IMR-90 (cell line): ENCODE measurements around the gene DGKB. TPM values are rescaled to one million over a fixed set of nuclear protein-coding genes. Genes with fewer than 3 reads are reported as not detected.

ENCODE experiments used
- ATAC-seq: fragments of 200-7000 bp; cut with Tn5 transposase; 2 replicates; pipeline ENCODE4 v1.9.1; 2020; ENCODE audit warnings: low read depth, mild to moderate bottlenecking, moderate library complexity
- BruUV-seq: library from RNA; stranded (reverse); fragments of 400-500 nt; replicated peaks from 2 replicates; lab custom pipeline; 2021; lab: Mats Ljungman, UMichigan
- CTCF ChIA-PET: fragments of 300-600 bp; formaldehyde crosslinking; extraction: SDS; loops from one replicate; lab custom pipeline; 2021; ENCODE audit warnings: antibody characterized with exemption; lab: Yijun Ruan, JAX
- POLR2A ChIA-PET: fragments of 300-600 bp; sonication (Branson Sonifier 250); formaldehyde crosslinking; loops from one replicate; lab custom pipeline; 2022; ENCODE audit warnings: antibody characterized with exemption; ENCODE audit not compliant: unreplicated experiment; lab: Charles Lee
- DNase-seq: peaks from one replicate; pipeline ENCODE4 v3.0.0; 2013
- H2AFZ ChIP-seq: replicated peaks from 2 replicates; pipeline ENCODE3; 2013; ENCODE audit warnings: low read length, mild to moderate bottlenecking; ENCODE audit not compliant: poor library complexity
- H2AK5ac ChIP-seq: 2 replicates; pipeline ENCODE4 v1.6.1; 2013; ENCODE audit warnings: low read depth, low read length, inconsistent platforms
- H2AK9ac ChIP-seq: replicated peaks from 2 replicates; pipeline ENCODE3; 2013; ENCODE audit warnings: mild to moderate bottlenecking, low read depth, low read length, moderate library complexity; ENCODE audit not compliant: poor library complexity
- H2BK120ac ChIP-seq: 2 replicates; pipeline ENCODE4 v1.6.1; 2013; ENCODE audit warnings: low read depth, low read length, inconsistent platforms
- H2BK15ac ChIP-seq: 3 replicates; pipeline ENCODE4 v1.6.1; 2013; ENCODE audit warnings: low read depth, low read length, inconsistent platforms
- H2BK20ac ChIP-seq: 2 replicates; pipeline ENCODE4 v1.6.1; 2013; ENCODE audit warnings: low read depth, mild to moderate bottlenecking, inconsistent platforms, low read length, moderate library complexity
- H2BK5ac ChIP-seq: 2 replicates; pipeline ENCODE4 v1.6.1; 2013; ENCODE audit warnings: mild to moderate bottlenecking, low read depth, low read length, inconsistent platforms; ENCODE audit not compliant: poor library complexity, severe bottlenecking
- H3K14ac ChIP-seq: replicated peaks from 2 replicates; pipeline ENCODE4 v1.6.1; 2013; ENCODE audit warnings: low read depth, low read length, inconsistent platforms
- H3K18ac ChIP-seq: 2 replicates; pipeline ENCODE4 v1.6.1; 2013; ENCODE audit warnings: low read depth, low read length, control low read depth
- H3K23ac ChIP-seq: 2 replicates; pipeline ENCODE4 v1.6.1; 2013; ENCODE audit warnings: low read depth, low read length, inconsistent platforms
- H3K27ac ChIP-seq: 2 replicates; pipeline ENCODE4 v1.5.1; 2013; ENCODE audit warnings: mild to moderate bottlenecking, control low read depth, low read length; ENCODE audit not compliant: insufficient read depth
- H3K27me3 ChIP-seq: 2 replicates; pipeline ENCODE4 v1.6.1; 2013; ENCODE audit warnings: low read length; ENCODE audit not compliant: control insufficient read depth, insufficient read depth
- H3K36me3 ChIP-seq: 2 replicates; pipeline ENCODE4 v1.6.1; 2013; ENCODE audit warnings: low read length, mixed read lengths; ENCODE audit not compliant: control insufficient read depth, insufficient read depth
- H3K4ac ChIP-seq: 2 replicates; pipeline ENCODE4 v1.6.1; 2013; ENCODE audit warnings: low read depth, low read length, inconsistent platforms
- H3K4me1 ChIP-seq: 2 replicates; pipeline ENCODE4 v1.6.1; 2013; ENCODE audit warnings: low read length, mixed read lengths; ENCODE audit not compliant: control insufficient read depth, insufficient read depth
- H3K4me2 ChIP-seq: 2 replicates; pipeline ENCODE4 v1.6.1; 2013; ENCODE audit warnings: low read depth, mild to moderate bottlenecking, control low read depth, low read length, moderate library complexity
- H3K4me3 ChIP-seq: 2 replicates; pipeline ENCODE4 v1.5.1; 2013; ENCODE audit warnings: low read depth, mild to moderate bottlenecking, control low read depth, low read length, moderate library complexity; ENCODE audit not compliant: insufficient read depth
- H3K56ac ChIP-seq: 2 replicates; pipeline ENCODE4 v1.6.1; 2013; ENCODE audit warnings: low read length, inconsistent platforms; ENCODE audit not compliant: insufficient read depth; ENCODE audit errors: extremely low read depth
- H3K79me1 ChIP-seq, 2 experiments: 2 replicates each; pipeline ENCODE4 v1.6.1; 2013; ENCODE audit warnings: low read length in 2 of 2, inconsistent platforms in 1 of 2, low read depth in 1 of 2
- H3K9ac ChIP-seq: 2 replicates; pipeline ENCODE4 v1.6.1; 2013; ENCODE audit warnings: low read depth, low read length, control low read depth
- H3K9me1 ChIP-seq: 2 replicates; pipeline ENCODE4 v1.6.1; 2013; ENCODE audit warnings: low read length, inconsistent platforms; ENCODE audit not compliant: insufficient read depth
- H3K9me3 ChIP-seq: 2 replicates; pipeline ENCODE4 v1.6.1; 2013; ENCODE audit warnings: low read length; ENCODE audit not compliant: control insufficient read depth, insufficient read depth
- H4K20me1 ChIP-seq: 2 replicates; pipeline ENCODE4 v1.6.1; 2013; ENCODE audit warnings: low read length, inconsistent platforms; ENCODE audit not compliant: insufficient read depth
- H4K5ac ChIP-seq: 2 replicates; pipeline ENCODE4 v1.6.1; 2013; ENCODE audit warnings: mild to moderate bottlenecking, low read depth, low read length, control low read depth
- H4K8ac ChIP-seq, 2 experiments: 2 replicates each; pipeline ENCODE4 v1.6.1; 2013; ENCODE audit warnings: low read depth in 2 of 2, low read length in 2 of 2, control low read depth in 1 of 2, inconsistent platforms in 1 of 2
- H4K91ac ChIP-seq: 2 replicates; pipeline ENCODE4 v1.6.1; 2013; ENCODE audit warnings: low read depth, low read length, inconsistent platforms; ENCODE audit not compliant: insufficient read depth
- CEBPB ChIP-seq: IDR thresholded peaks from 2 replicates; pipeline ENCODE4 v1.6.1; 2012; ENCODE audit warnings: low read depth, low read length, improper control_type of control experiment
- POLR2A ChIP-seq: IDR thresholded peaks from 2 replicates; pipeline ENCODE4 v1.6.1; 2012; ENCODE audit warnings: mild to moderate bottlenecking, low read depth, low read length
- WGBS, 2 experiments: methylation state at CpG; one replicate each; pipeline versions ENCODE4 v1.1.5 to v1.1.7; 2013; ENCODE audit warnings: missing lambda C conversion rate in 2 of 2; ENCODE audit not compliant: insufficient read length in 1 of 2; ENCODE audit errors: extremely low coverage in 2 of 2; 5-methylcytosine and 5-hydroxymethylcytosine counted together
- dilution Hi-C: fragments of 300-500 bp; cut with HindIII; formaldehyde crosslinking; loops from one replicate; pipeline ENCODE4 v1.14.3; 2018; ENCODE audit warnings: low sequenced_read_pairs; ENCODE audit not compliant: unreplicated experiment
- in situ Hi-C: fragments of 300-500 bp; cut with MboI; formaldehyde crosslinking; loops from 3 replicates; pipeline ENCODE4 v1.14.3; 2019; ENCODE audit warnings: low sequenced_read_pairs, inconsistent platforms, mixed read lengths
- intact Hi-C: fragments of 100-400 bp; cut with micrococcal nuclease; formaldehyde crosslinking; loops from 2 replicates; pipeline ENCODE4 v1.10.0; 2022
- polyA plus RNA-seq, 3 experiments: library from polyadenylated mRNA; depleted of rRNA; stranded (reverse); fragments of >200 nt; gene quantifications; 2 replicates each; pipeline ENCODE4 v1.2.3, GENCODE V29; 2012; ENCODE audit warnings: low replicate concordance in 1 of 3
- total RNA-seq: library from RNA; depleted of rRNA; stranded (reverse); fragments of >200 nt; gene quantifications from 2 replicates; pipeline ENCODE4 v1.2.3, GENCODE V29; 2012

Gene DGKB
- total and polyA plus RNA-seq, 2 of the 4 experiments (the other 2 are of a cell fraction), result not detected

DNA sequence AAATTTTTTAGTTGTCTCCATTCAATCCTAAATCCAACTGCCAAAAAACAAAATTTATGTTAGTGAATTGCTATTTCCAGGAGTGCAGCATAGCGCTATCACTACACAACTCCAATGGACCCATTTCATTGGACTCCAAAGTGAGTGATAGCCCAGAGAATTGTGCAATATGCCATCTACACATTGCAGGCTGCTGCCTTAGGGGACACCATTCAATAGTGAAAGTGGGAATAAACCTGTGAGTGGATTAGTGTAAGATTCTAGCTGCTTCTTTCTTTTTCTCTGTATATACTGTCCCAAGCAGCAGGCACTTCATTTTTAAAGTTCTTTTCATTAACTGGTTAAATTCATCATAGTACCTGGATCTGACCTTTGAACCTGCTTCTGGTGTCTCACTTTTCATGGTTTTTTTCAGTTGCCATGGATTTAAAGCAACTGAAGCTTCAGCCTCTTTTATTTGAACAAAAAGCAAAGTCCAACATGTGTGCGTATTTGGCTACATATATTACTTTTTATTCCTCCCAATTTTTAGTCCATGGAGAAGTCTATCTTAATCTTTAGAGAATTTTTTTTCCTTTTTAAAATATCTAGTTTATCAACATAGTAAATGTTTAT lies 97.3 kb downstream of the DGKB start:
- H3K4ac ChIP-seq, result no peak overlapping the region
- DNase-seq, result no peak
- no peak overlapping the region for H3K4me2 ChIP-seq
- H2BK5ac ChIP-seq, result no peak overlapping the region
- no peak overlapping the region for H3K23ac ChIP-seq
- dilution Hi-C loops (no loop called here), intact Hi-C loops (no loop called here), in situ Hi-C loops (no loop called here)
- peak; percentile 6; the same call in 1 of the 2 replicates for TF ChIP-seq CEBPB
- no peak for TF ChIP-seq POLR2A
- H3K36me3 ChIP-seq, result no peaks in the 10 kb centered on the region
- ATAC-seq, result no peak
- H4K20me1 ChIP-seq, result no peaks in the 10 kb centered on the region
- no peaks in the 10 kb centered on the region for H3K27me3 ChIP-seq
- no peak overlapping the region for H2BK15ac ChIP-seq
- no peak overlapping the region for H2AK9ac ChIP-seq
- no peak overlapping the region for H3K27ac ChIP-seq
- no peak overlapping the region for H2AK5ac ChIP-seq
- H2BK120ac ChIP-seq, result no peak overlapping the region
- WGBS, 2 experiments, result no CpG with 5 or more reads among the region's 2 CpGs
- H4K8ac ChIP-seq, result no peak overlapping the region
- no peaks in the 10 kb centered on the region for H3K9me1 ChIP-seq
- H3K18ac ChIP-seq, result no peak overlapping the region
- no peaks in the 10 kb centered on the region for H3K79me1 ChIP-seq
- POLR2A ChIA-PET, result no interaction called here
- H3K9me3 ChIP-seq, result no peaks in the 10 kb centered on the region
- no peak overlapping the region for H3K4me3 ChIP-seq
- H4K91ac ChIP-seq, result no peak overlapping the region
- H3K4me1 ChIP-seq, result no peaks in the 10 kb centered on the region
- CTCF ChIA-PET, result no interaction called here
- no peak overlapping the region for H3K9ac ChIP-seq
- H2AFZ ChIP-seq, result no peak overlapping the region
- BruUV-seq, result no TSS peak
- no peak overlapping the region for H2BK20ac ChIP-seq
- no peak overlapping the region for H4K5ac ChIP-seq
- no peak overlapping the region for H3K14ac ChIP-seq
- no peak overlapping the region for H3K56ac ChIP-seq
